NOMO-1 (cell line): ENCODE data around the gene JUN.

Source experiments
- DNase-seq, 2 experiments: peaks; one replicate each; lab custom pipeline; 2025; ENCODE audit not compliant: unreplicated experiment in 2 of 2; lab: John Stamatoyannopoulos, UW

The JUN gene

GRCh38 chr1:58764294-58764978 lies 19.4 kb downstream of the JUN start:
- DNase-seq = no peak

- no peak for DNase-seq
Measured at GRCh38 chr1:58763214-58763613, 20.6 kb downstream of the JUN start.

- DNase-seq = no peak
Measured at GRCh38 chr1:58762806-58763205, 21.0 kb downstream of the JUN start.

- DNase-seq = peak; percentile 9 to 53
Measured at GRCh38 chr1:58755468-58755872, 28.4 kb downstream of the JUN start.

- DNase-seq = no peak
Measured at GRCh38 chr1:58754683-58755467, 29.0 kb downstream of the JUN start.

- DNase-seq = no peak
Measured at GRCh38 chr1:58754073-58754613, 29.7 kb downstream of the JUN start.

- no peak for DNase-seq
Measured at GRCh38 chr1:58753431-58753866, 30.4 kb downstream of the JUN start.

GRCh38 chr1:58749646-58750045 lies 34.2 kb downstream of the JUN start:
- no peak for DNase-seq

GRCh38 chr1:58748666-58749065 lies 35.2 kb downstream of the JUN start:
- DNase-seq = no peak

GRCh38 chr1:58746757-58747156 lies 37.1 kb downstream of the JUN start:
- no peak for DNase-seq

- no peak for DNase-seq
Measured at GRCh38 chr1:58746182-58746581, 37.7 kb downstream of the JUN start.

GRCh38 chr1:58745666-58746065 lies 38.2 kb downstream of the JUN start:
- no peak for DNase-seq

- DNase-seq = no peak
Measured at GRCh38 chr1:58745117-58745516, 38.7 kb downstream of the JUN start.

- no peak for DNase-seq
Measured at GRCh38 chr1:58741678-58742553, 41.9 kb downstream of the JUN start.

GRCh38 chr1:58739856-58740466 lies 43.9 kb downstream of the JUN start:
- peak; percentile 40 to 62 for DNase-seq

GRCh38 chr1:58738876-58739275 lies 45.0 kb downstream of the JUN start:
- peak; percentile 72 to 84 for DNase-seq

GRCh38 chr1:58735586-58735985 lies 48.3 kb downstream of the JUN start:
- no peak for DNase-seq

GRCh38 chr1:58734630-58735029 lies 49.2 kb downstream of the JUN start:
- DNase-seq = no peak

GRCh38 chr1:58732087-58732775 lies 51.6 kb downstream of the JUN start:
- no peak for DNase-seq
